BLaER1 (cell line): Measurements from ENCODE around the gene VSIG4.

ENCODE experiments used
- H3K27ac ChIP-seq: shearing (Covaris generic); formaldehyde crosslinking; 2 replicates; pipeline ENCODE4 v1.8.1; 2022
- H3K27me3 ChIP-seq: shearing (Covaris generic); formaldehyde crosslinking; 2 replicates; pipeline ENCODE4 v1.8.1; 2022
- H3K36me3 ChIP-seq: shearing (Covaris generic); formaldehyde crosslinking; 2 replicates; pipeline ENCODE4 v1.8.1; 2022
- H3K4me1 ChIP-seq: shearing (Covaris generic); formaldehyde crosslinking; 2 replicates; pipeline ENCODE4 v1.8.1; 2022
- H3K4me2 ChIP-seq: shearing (Covaris generic); formaldehyde crosslinking; 2 replicates; pipeline ENCODE4 v1.8.1; 2022
- H3K4me3 ChIP-seq: shearing (Covaris generic); formaldehyde crosslinking; 2 replicates; pipeline ENCODE4 v1.8.1; 2022
- H3K9ac ChIP-seq: shearing (Covaris generic); formaldehyde crosslinking; 2 replicates; pipeline ENCODE4 v1.8.1; 2022
- H3K9me3 ChIP-seq: shearing (Covaris generic); formaldehyde crosslinking; 2 replicates; pipeline ENCODE4 v1.8.1; 2022
- H4K20me1 ChIP-seq: shearing (Covaris generic); formaldehyde crosslinking; 2 replicates; pipeline ENCODE4 v1.8.1; 2022
- Cebpa-rat ChIP-seq: shearing (Covaris generic); IDR thresholded peaks from 2 replicates; pipeline ENCODE4 v1.8.1; 2022

Gene VSIG4

DNA sequence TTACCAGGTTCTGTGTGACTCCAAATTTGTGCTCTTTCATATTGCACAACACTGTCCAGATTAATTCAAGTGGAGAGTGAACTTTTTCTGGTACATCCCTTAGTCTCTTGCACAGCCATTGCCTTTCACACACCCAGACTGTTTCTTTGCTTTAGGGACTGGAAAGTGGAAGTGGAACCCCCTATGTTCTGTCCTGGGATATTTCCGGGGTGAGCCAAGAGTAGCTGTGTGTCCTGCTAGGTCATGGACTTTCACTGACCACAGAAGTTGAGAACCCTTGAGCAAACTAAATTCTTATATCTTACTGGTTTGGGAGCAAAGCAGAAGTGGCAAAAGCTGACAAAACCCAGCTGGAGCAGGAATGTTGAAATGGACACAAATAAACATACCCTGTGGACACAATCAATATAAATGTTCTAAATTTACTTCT lies 10.3 kb upstream of the VSIG4 start:
- H3K36me3 ChIP-seq: no peaks in the 10 kb centered on the region
- H3K4me3 ChIP-seq: no peak overlapping the region
- no peak for TF ChIP-seq Cebpa-rat
- peaks cover 25% of the 10 kb centered on the region for H3K4me1 ChIP-seq
- H3K27ac ChIP-seq: no peak overlapping the region
- H3K4me2 ChIP-seq: no peak overlapping the region
- H3K9me3 ChIP-seq: no peaks in the 10 kb centered on the region
- no peaks in the 10 kb centered on the region for H4K20me1 ChIP-seq
- H3K27me3 ChIP-seq: 0 out of 2 replicates have a peak, but pooled peaks cover 3% of the 10 kb centered on the region
- no peak overlapping the region for H3K9ac ChIP-seq

- Histone ChIP-seq H4K20me1 (no peaks in the 10 kb centered on the region), H3K9me3 (no peaks in the 10 kb centered on the region), H3K27ac (no peak overlapping the region), H3K4me2 (no peak overlapping the region), H3K9ac (no peak overlapping the region), H3K27me3 (no peaks in the 10 kb centered on the region), H3K4me3 (no peak overlapping the region), H3K36me3 (no peaks in the 10 kb centered on the region), H3K4me1 (peaks cover 25% of the 10 kb centered on the region)
- TF ChIP-seq Cebpa-rat: no peak; the same call in 1 of the 2 replicates
Measured at GRCh38 chrX:66049056-66049455, 9.2 kb upstream of the VSIG4 start.

DNA sequence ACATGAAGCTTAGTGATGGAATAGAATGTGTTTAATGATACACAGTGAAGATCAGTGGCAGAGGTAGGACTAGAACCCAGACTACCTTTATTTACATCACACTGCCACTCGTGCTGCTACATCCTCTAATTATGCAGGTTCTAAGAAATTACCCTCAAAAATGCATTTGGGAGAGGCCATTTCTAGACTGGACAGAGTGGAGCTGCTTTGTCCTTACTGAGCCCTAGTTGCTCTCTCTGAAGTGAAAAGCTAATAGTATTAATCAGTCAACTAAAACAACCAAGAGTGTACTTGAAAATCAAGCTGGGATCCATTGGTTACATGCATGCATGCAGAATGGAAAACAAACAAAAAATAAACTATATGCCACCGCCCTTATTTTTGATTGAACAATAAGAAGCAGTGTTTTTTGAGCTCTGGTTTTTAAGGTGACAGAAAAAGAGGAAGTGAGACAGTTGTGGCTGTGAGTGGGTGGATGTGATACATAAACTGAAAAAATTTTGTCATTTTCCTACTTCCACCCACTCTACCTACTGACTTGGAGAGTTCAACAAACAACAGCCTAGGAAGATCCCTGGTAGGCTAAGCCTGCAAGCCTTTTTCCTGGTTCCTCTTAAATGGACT lies 6.8 kb upstream of the VSIG4 start:
- Histone ChIP-seq H3K27me3 (no peaks in the 10 kb centered on the region), H3K4me3 (no peak overlapping the region), H3K9me3 (no peaks in the 10 kb centered on the region), H4K20me1 (no peaks in the 10 kb centered on the region), H3K27ac (peak overlapping the region; percentile 44), H3K4me1 (peaks cover 25% of the 10 kb centered on the region), H3K36me3 (no peaks in the 10 kb centered on the region), H3K4me2 (peak overlapping the region; percentile 68), H3K9ac (no peak overlapping the region)
- no peak for TF ChIP-seq Cebpa-rat

GRCh38 chrX:66045894-66046293 lies 6.0 kb upstream of the VSIG4 start:
- peak overlapping the region; percentile 44 for H3K27ac ChIP-seq

GRCh38 chrX:66043584-66043983 lies 3.7 kb upstream of the VSIG4 start:
- H3K4me2 ChIP-seq: no peak overlapping the region
- H3K4me1 ChIP-seq: peaks cover 25% of the 10 kb centered on the region

More at GRCh38 chrX:66045894-66046293, 6.0 kb upstream of the VSIG4 start:
- Histone ChIP-seq H3K27me3 (no peaks in the 10 kb centered on the region), H3K4me2 (peak overlapping the region; percentile 68), H3K9me3 (no peaks in the 10 kb centered on the region), H3K9ac (no peak overlapping the region), H3K36me3 (no peaks in the 10 kb centered on the region), H3K4me3 (no peak overlapping the region), H4K20me1 (no peaks in the 10 kb centered on the region), H3K4me1 (peaks cover 25% of the 10 kb centered on the region)
- no peak for TF ChIP-seq Cebpa-rat

GRCh38 chrX:66042307-66043077 lies 2.6 kb upstream of the VSIG4 start:
- Histone ChIP-seq H3K4me3 (no peak overlapping the region), H3K36me3 (no peaks in the 10 kb centered on the region), H4K20me1 (no peaks in the 10 kb centered on the region), H3K27ac (no peak overlapping the region), H3K4me2 (no peak overlapping the region), H3K9me3 (no peaks in the 10 kb centered on the region), H3K9ac (no peak overlapping the region), H3K4me1 (peaks cover 22% of the 10 kb centered on the region), H3K27me3 (no peaks in the 10 kb centered on the region)
- no peak for TF ChIP-seq Cebpa-rat

More at GRCh38 chrX:66043584-66043983, 3.7 kb upstream of the VSIG4 start:
- Histone ChIP-seq H3K9ac (no peak overlapping the region), H3K4me3 (no peak overlapping the region), H3K36me3 (no peaks in the 10 kb centered on the region), H3K27ac (no peak overlapping the region), H3K27me3 (no peaks in the 10 kb centered on the region), H3K9me3 (no peaks in the 10 kb centered on the region), H4K20me1 (no peaks in the 10 kb centered on the region)
- no peak for TF ChIP-seq Cebpa-rat

DNA sequence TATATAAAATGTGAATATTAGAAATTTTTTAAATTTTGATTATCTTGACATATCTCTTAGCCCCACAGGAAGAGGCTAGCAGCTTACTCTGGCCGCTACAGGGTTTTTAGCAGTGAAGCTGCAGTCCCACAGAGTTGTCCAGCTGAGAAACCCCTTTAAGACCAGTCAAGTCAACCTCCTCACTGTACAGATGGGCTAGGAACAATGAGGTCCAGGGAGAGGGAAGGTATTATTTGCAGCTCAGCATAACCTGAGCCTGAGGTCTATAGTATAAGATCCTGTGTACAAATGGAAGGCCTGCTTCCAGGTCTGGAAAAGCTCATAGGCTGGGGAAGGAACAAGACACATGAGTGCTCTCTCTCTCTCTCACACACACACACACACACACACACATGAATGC lies 1.8 kb downstream of the VSIG4 start:
- Histone ChIP-seq H3K4me3 (no peak overlapping the region), H3K4me2 (no peak overlapping the region), H3K9me3 (no peaks in the 10 kb centered on the region), H3K27ac (no peak overlapping the region), H3K27me3 (0 out of 2 replicates have a peak, but pooled peaks cover 4% of the 10 kb centered on the region), H4K20me1 (no peaks in the 10 kb centered on the region), H3K9ac (no peak overlapping the region), H3K36me3 (no peaks in the 10 kb centered on the region), H3K4me1 (no peaks in the 10 kb centered on the region)
- no peak for TF ChIP-seq Cebpa-rat

DNA sequence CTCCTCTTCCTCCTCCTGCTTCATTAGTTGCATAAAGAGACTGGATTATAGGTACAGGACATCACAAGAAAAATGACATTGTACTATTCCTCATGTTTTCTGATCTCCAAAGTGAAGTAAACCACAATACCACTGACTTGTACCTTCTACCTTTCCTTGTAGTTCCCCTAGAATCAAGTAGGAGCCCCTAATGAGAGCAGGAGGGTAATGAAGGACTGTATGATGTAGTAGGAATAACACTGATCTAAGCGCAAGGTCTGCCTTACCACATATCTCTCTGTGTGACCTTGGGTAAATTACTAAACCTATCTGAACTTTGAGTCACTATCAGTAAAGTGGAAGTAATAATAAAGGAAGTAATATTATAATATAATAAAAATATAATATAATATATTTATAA lies 3.6 kb downstream of the VSIG4 start:
- Histone ChIP-seq H3K4me3 (no peak overlapping the region), H3K9me3 (no peaks in the 10 kb centered on the region), H3K27me3 (peaks cover 13% of the 10 kb centered on the region), H3K9ac (no peak overlapping the region), H3K27ac (no peak overlapping the region), H4K20me1 (no peaks in the 10 kb centered on the region), H3K36me3 (no peaks in the 10 kb centered on the region), H3K4me2 (no peak overlapping the region), H3K4me1 (no peaks in the 10 kb centered on the region)
- TF ChIP-seq Cebpa-rat: no peak

DNA sequence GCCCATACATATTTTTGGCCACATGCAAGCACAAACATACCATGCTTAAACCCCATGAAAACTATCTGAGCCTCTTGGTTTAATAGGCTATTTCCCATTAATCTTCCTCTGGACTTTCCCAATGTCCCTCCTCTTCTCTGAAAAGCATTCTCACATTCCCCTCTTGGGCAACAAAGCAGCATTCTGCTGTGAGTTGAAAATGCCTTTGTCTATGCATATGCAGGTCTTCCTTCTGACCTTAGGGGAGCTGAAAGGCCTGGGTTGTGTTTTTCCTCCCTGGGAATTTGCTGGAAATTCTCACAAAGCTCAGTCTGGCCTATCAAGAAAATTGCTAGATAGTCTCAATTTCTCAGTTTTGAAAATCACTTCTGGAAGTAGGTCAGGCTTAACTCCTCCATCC lies 4.2 kb downstream of the VSIG4 start:
- no peaks in the 10 kb centered on the region for H4K20me1 ChIP-seq
- H3K27me3 ChIP-seq: peaks cover 13% of the 10 kb centered on the region
- no peak for TF ChIP-seq Cebpa-rat
- no peaks in the 10 kb centered on the region for H3K36me3 ChIP-seq
- H3K4me1 ChIP-seq: no peaks in the 10 kb centered on the region
- H3K4me3 ChIP-seq: no peak overlapping the region
- H3K4me2 ChIP-seq: no peak overlapping the region
- no peak overlapping the region for H3K9ac ChIP-seq
- H3K27ac ChIP-seq: no peak overlapping the region
- H3K9me3 ChIP-seq: no peaks in the 10 kb centered on the region
